NCI-H1436 treated with DMSO at 0.1 percent for 48 hours (cell line): ENCODE results near the gene ZNF219.
"Not testable (repeated sequence)": the region's sequence is repeated elsewhere in the genome, so short reads cannot be mapped to it uniquely, and the experiment has no call there.

Experiments
- DNase-seq: peaks from one replicate; lab custom pipeline; 2025; lab: John Stamatoyannopoulos, UW

ZNF219 gene

GRCh38 chr14:21043387-21043973 lies 55.0 kb downstream of the ZNF219 start:
- no peak for DNase-seq

GRCh38 chr14:21042918-21043317 lies 55.5 kb downstream of the ZNF219 start:
- DNase-seq: no peak

DNA sequence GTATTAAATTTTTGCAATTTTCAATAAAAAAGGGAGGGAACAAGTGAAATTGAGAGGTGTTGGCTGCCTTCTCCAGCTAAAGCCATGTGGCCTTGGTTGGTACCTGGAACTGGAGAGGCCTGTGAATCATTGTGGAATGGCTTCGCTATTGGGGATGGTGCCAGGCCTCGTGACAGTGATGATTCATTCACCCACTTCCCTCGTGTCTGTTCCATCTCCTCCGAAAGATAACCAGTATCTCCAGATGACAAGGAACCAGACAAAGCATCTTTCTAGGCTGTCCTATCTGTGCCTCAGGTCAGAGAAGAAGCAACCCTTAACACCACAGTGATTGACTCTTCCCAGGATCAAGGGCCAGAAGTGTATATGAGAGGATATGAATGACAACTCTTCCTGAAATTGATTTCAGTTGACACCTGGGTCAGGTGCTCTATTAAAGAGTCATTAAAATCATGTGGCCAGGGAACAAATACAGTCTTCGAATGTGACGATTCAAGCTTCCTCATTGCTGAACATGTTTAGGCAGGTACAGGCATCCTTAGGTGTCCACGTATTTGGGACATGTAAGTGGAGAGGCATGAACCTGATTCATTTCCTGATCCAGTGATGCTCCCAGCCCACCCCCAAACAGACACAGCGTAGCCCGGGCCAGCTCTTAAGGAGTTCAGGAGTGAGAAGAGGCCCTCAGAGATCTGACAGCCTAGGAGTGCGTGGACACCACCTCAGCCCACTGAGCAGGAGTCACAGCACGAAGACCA lies 56.6 kb downstream of the ZNF219 start, which contains the start of gene RNASE7:
Gene RNASE7, plus strand, starts transcription at position 687 of the 758 bp plus-strand sequence. CDS start 631 bp downstream, outside the sequence.
- DNase-seq: no peak

DNA sequence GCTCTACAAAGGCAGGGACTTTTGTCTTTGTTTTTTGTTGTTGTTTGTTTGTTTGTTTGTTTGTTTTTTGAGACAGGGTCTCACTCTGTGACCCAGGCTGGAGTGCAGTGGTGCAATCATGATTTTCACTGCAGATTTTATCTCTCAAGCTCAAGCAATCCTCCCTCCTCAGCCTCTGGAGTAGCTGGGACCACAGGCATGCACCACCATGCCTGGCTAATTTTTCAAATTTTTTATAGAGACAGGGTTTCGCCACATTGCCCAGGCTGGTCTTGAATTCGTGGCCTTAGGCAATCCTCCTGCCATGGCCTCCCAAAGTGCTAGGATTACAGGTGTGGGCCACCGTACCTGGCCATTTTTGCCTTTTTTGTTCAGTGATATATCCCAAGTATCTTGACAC lies 57.5 kb downstream of the ZNF219 start:
- DNase-seq: not testable (repeated sequence)

GRCh38 chr14:21040370-21040925 lies 58.0 kb downstream of the ZNF219 start:
- DNase-seq: no peak
